ENCODE measurements around the gene SEC22B.
"Not testable (repeated sequence)": the region's sequence is repeated elsewhere in the genome, so short reads cannot be mapped to it uniquely, and the experiment has no call there.

DNA sequence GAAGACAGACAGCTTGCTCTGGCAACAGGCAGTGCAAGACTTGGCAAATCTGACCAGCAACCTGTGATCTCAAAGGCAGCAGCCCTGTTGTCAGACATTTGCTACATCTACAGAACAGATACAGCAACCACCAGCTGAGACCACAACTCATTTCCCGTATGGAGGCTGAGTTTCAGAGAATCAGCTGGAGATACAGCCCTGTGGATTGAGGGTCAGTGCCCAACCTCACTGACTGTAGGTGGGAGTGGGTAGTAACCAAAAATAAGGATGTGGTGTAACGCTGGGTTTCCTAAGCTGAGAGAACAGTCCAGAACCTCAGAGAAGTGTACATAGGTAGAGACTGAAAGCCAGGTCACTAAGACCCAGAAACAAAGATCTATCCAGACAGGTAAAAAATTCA lies 71.0 kb downstream of the SEC22B start:
- not testable (repeated sequence) for TF ChIP-seq POLR2AphosphoS5 (IDR thresholded peaks at IDR 0.05; ENCODE audit: low read depth, low read length); RAD21 (IDR thresholded peaks at IDR 0.05; ENCODE audit: low read length); CHD2 (IDR thresholded peaks at IDR 0.05; ENCODE audit: low read length, partially characterized antibody); RFX5 (IDR thresholded peaks at IDR 0.05; ENCODE audit: low read length)
- TF ChIP-seq, protein P1, sequence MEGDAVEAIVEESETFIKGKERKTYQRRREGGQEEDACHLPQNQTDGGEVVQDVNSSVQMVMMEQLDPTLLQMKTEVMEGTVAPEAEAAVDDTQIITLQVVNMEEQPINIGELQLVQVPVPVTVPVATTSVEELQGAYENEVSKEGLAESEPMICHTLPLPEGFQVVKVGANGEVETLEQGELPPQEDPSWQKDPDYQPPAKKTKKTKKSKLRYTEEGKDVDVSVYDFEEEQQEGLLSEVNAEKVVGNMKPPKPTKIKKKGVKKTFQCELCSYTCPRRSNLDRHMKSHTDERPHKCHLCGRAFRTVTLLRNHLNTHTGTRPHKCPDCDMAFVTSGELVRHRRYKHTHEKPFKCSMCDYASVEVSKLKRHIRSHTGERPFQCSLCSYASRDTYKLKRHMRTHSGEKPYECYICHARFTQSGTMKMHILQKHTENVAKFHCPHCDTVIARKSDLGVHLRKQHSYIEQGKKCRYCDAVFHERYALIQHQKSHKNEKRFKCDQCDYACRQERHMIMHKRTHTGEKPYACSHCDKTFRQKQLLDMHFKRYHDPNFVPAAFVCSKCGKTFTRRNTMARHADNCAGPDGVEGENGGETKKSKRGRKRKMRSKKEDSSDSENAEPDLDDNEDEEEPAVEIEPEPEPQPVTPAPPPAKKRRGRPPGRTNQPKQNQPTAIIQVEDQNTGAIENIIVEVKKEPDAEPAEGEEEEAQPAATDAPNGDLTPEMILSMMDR (IDR thresholded peaks at IDR 0.05) = not testable (repeated sequence)
